Neuronal stem cell (in vitro differentiated cells): ENCODE measurements around the gene EID2B.

Experiments
- DNase-seq: peaks from one replicate; pipeline ENCODE4 v3.0.0-alpha.2; 2013; ENCODE audit warnings: low spot score
- H2AFZ ChIP-seq: one replicate; pipeline ENCODE4 v1.6.1; 2013; ENCODE audit warnings: mild to moderate bottlenecking, low read length, inconsistent platforms
- H2AK5ac ChIP-seq: 2 replicates; pipeline ENCODE4 v1.6.1; 2013; ENCODE audit warnings: low read depth, mild to moderate bottlenecking, inconsistent platforms, low read length, moderate library complexity, mixed read lengths
- H2BK120ac ChIP-seq: 2 replicates; pipeline ENCODE4 v1.6.1; 2013; ENCODE audit warnings: low read depth, mild to moderate bottlenecking, inconsistent platforms, low read length, moderate library complexity, mixed read lengths
- H2BK12ac ChIP-seq: one replicate; pipeline ENCODE4 v1.6.1; 2013; ENCODE audit warnings: low read length, inconsistent platforms
- H2BK15ac ChIP-seq: 2 replicates; pipeline ENCODE4 v1.6.1; 2013; ENCODE audit warnings: mild to moderate bottlenecking, low read length, inconsistent platforms, mixed read lengths
- H2BK5ac ChIP-seq: one replicate; pipeline ENCODE4 v1.6.1; 2013; ENCODE audit warnings: inconsistent platforms, mild to moderate bottlenecking, low read length, moderate library complexity
- H3K14ac ChIP-seq: one replicate; pipeline ENCODE4 v1.6.1; 2013; ENCODE audit warnings: low read length, inconsistent platforms
- H3K18ac ChIP-seq: 2 replicates; pipeline ENCODE4 v1.6.1; 2013; ENCODE audit warnings: low read length, inconsistent platforms
- H3K23ac ChIP-seq: 2 replicates; pipeline ENCODE4 v1.6.1; 2013; ENCODE audit warnings: low read depth, mild to moderate bottlenecking, mixed read lengths, low read length, inconsistent platforms; ENCODE audit not compliant: poor library complexity
- H3K27ac ChIP-seq: replicated peaks from 3 replicates; pipeline ENCODE4 v1.5.1; 2013; ENCODE audit warnings: low read length, inconsistent platforms
- H3K27me3 ChIP-seq, 3 experiments: 2 replicates each; pipeline ENCODE4 v1.6.1; 2013; ENCODE audit warnings: low read length in 3 of 3, mild to moderate bottlenecking in 2 of 3, inconsistent platforms in 1 of 3, low read depth in 1 of 3, mixed read lengths in 1 of 3, moderate library complexity in 1 of 3; ENCODE audit not compliant: control insufficient read depth in 3 of 3, insufficient read depth in 3 of 3
- H3K36me3 ChIP-seq, 2 donors: replicated peaks in 1 of 2; 2 replicates each; pipeline ENCODE4 v1.6.1; 2013; ENCODE audit warnings: low read length in 2 of 2; ENCODE audit not compliant: control insufficient read depth in 2 of 2, insufficient read depth in 2 of 2
- H3K4ac ChIP-seq: 2 replicates; pipeline ENCODE4 v1.6.1; 2013; ENCODE audit warnings: inconsistent platforms, mild to moderate bottlenecking, low read length, moderate library complexity
- H3K4me1 ChIP-seq, 2 donors: 1 replicate in 1 of 2; 2 replicates in 1 of 2; pipeline ENCODE4 v1.6.1; 2013; ENCODE audit warnings: low read length in 2 of 2, low read depth in 1 of 2; ENCODE audit not compliant: control insufficient read depth in 2 of 2, insufficient read depth in 1 of 2
- H3K4me2 ChIP-seq: one replicate; pipeline ENCODE4 v1.6.1; 2013; ENCODE audit warnings: mild to moderate bottlenecking, low read length, inconsistent platforms; ENCODE audit not compliant: insufficient read depth, poor library complexity, severe bottlenecking
- H3K4me3 ChIP-seq, 2 donors: 2 replicates each; pipeline ENCODE4 v1.5.1; 2013; ENCODE audit warnings: low read length in 2 of 2, mild to moderate bottlenecking in 2 of 2, inconsistent platforms in 1 of 2, moderate library complexity in 1 of 2
- H3K79me1 ChIP-seq: one replicate; pipeline ENCODE4 v1.6.1; 2013; ENCODE audit warnings: low read depth, mild to moderate bottlenecking, inconsistent platforms, low read length, moderate library complexity
- H3K9ac ChIP-seq: one replicate; pipeline ENCODE4 v1.6.1; 2013; ENCODE audit warnings: mild to moderate bottlenecking, low read depth, low read length, inconsistent platforms; ENCODE audit not compliant: poor library complexity
- H3K9me3 ChIP-seq, 2 donors: replicated peaks in 1 of 2; 2 replicates each; pipeline versions ENCODE3 to v1.6.1; 2013; ENCODE audit warnings: low read length in 2 of 2, mild to moderate bottlenecking in 2 of 2, inconsistent platforms in 1 of 2, low read depth in 1 of 2, mixed read lengths in 1 of 2, moderate library complexity in 1 of 2; ENCODE audit not compliant: control insufficient read depth in 2 of 2, insufficient read depth in 1 of 2
- H4K8ac ChIP-seq: one replicate; pipeline ENCODE4 v1.6.1; 2013; ENCODE audit warnings: low read depth, mild to moderate bottlenecking, inconsistent platforms, low read length, moderate library complexity
- H4K91ac ChIP-seq: one replicate; pipeline ENCODE4 v1.6.1; 2013; ENCODE audit warnings: low read length, low read depth, mild to moderate bottlenecking, inconsistent platforms; ENCODE audit not compliant: poor library complexity
- WGBS, 2 donors: extraction: QIAGEN DNeasy Blood & Tissue Kit; methylation state at CpG; one replicate each; pipeline ENCODE4 v1.1.7; 2013; ENCODE audit warnings: missing lambda C conversion rate in 2 of 2, mixed read lengths in 1 of 2; ENCODE audit not compliant: insufficient read length in 2 of 2, insufficient replicate concordance in 1 of 2; ENCODE audit errors: extremely low coverage in 2 of 2; 5-methylcytosine and 5-hydroxymethylcytosine counted together

The EID2B gene

DNA sequence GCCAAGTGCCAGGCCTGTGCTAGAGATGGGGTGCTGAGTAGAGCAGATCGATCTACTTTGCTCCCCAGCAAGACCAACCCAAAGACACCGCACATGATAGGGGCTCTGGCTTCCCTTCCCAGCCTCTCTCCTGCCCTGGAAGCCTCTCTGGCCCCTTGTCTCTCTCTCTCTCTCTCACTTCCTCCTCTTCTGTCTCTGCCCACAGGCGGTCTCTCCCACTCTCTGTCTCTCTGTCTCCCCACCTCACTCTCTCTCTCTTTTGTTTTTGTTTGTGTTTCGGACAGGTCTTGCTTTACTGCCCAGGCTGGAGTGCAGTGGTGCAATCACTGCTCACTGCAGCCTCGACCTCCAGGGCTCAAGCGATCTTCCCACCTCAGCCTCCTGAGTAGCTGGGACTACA is 16.4 kb downstream of the EID2B start:
- no peak overlapping the region for H2BK5ac ChIP-seq
- H3K4me2 ChIP-seq: peak overlapping the region; percentile 89
- H2AFZ ChIP-seq: peak overlapping the region; percentile 91
- no peak overlapping the region for H3K14ac ChIP-seq
- no peak overlapping the region for H3K27ac ChIP-seq
- peaks cover 0 to 3% of the 10 kb centered on the region in 2 donors for H3K36me3 ChIP-seq
- H3K23ac ChIP-seq: no peak overlapping the region
- H2BK120ac ChIP-seq: no peak overlapping the region
- H3K9ac ChIP-seq: no peak overlapping the region
- no peak overlapping the region for H4K8ac ChIP-seq
- DNase-seq: no peak
- no peaks in the 10 kb centered on the region for H3K79me1 ChIP-seq
- H3K9me3 ChIP-seq: peaks cover 0 to 2% of the 10 kb centered on the region in 2 donors
- no peak overlapping the region for H2BK15ac ChIP-seq
- H3K18ac ChIP-seq: no peak overlapping the region
- H2BK12ac ChIP-seq: no peak overlapping the region
- peaks cover 7 to 26% (median 20%) of the 10 kb centered on the region in 3 experiments for H3K27me3 ChIP-seq
- no peak overlapping the region for H3K4ac ChIP-seq
- no peak overlapping the region for H2AK5ac ChIP-seq
- peaks cover 6 to 8% of the 10 kb centered on the region in 2 donors for H3K4me1 ChIP-seq
- no peak overlapping the region for H4K91ac ChIP-seq
- peak overlapping the region; percentile 55 to 95 for H3K4me3 ChIP-seq
- no CpG with 5 or more reads among the region's 6 CpGs for WGBS, 2 donors

DNA sequence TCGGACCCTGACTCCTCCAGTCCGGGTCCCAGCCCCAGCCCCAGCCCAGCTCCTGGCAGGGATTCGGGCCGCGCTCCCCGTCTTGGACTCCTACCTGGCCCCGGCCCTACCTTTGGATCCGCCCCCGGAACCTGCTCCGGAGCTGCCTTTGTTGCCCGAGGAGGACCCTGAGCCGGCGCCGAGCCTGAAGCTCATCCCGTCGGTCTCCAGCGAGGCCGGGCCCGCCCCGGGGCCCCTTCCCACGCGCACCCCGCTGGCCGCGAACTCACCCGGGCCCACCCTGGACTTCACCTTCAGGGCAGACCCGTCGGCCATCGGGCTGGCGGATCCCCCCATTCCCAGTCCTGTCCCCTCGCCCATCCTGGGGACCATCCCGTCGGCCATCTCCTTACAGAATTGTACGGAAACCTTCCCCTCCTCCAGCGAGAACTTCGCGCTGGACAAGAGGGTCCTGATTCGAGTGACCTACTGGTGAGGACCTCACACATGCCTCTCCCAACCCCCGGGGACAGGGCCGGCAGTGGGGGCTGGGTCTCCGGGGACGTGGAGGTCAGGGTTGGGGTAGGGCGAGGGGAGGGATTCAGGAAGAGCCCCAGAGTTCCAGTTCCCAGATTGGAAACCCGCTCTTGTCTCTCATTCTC is 17.0 kb downstream of the EID2B start:
- peaks cover 0 to 3% of the 10 kb centered on the region in 2 donors for H3K36me3 ChIP-seq
- peak overlapping the region; percentile 89 for H3K4me2 ChIP-seq
- no peak for DNase-seq
- no peaks in the 10 kb centered on the region for H3K79me1 ChIP-seq
- peaks cover 7 to 26% (median 20%) of the 10 kb centered on the region in 3 experiments for H3K27me3 ChIP-seq
- H3K9ac ChIP-seq: peak overlapping the region; percentile 82
- peak overlapping the region; percentile 95 for H2BK15ac ChIP-seq
- H3K14ac ChIP-seq: peak overlapping the region; percentile 92
- H3K27ac ChIP-seq: no peak overlapping the region
- peak overlapping the region; percentile 93 for H3K18ac ChIP-seq
- H4K8ac ChIP-seq: no peak overlapping the region
- peak overlapping the region; percentile 91 for H2AFZ ChIP-seq
- peak overlapping the region; percentile 65 for H2BK12ac ChIP-seq
- no peak overlapping the region for H3K4ac ChIP-seq
- H2BK120ac ChIP-seq: peak overlapping the region; percentile 30
- peak overlapping the region; percentile 55 to 95 for H3K4me3 ChIP-seq
- H3K23ac ChIP-seq: peak overlapping the region; percentile 69
- no CpG with 5 or more reads among the region's 44 CpGs for WGBS, 2 donors
- no peak overlapping the region for H4K91ac ChIP-seq
- peak overlapping the region; percentile 87 for H2AK5ac ChIP-seq
- H2BK5ac ChIP-seq: peak overlapping the region; percentile 83
- peaks cover 6 to 8% of the 10 kb centered on the region in 2 donors for H3K4me1 ChIP-seq
- H3K9me3 ChIP-seq: peaks cover 0 to 2% of the 10 kb centered on the region in 2 donors

DNA sequence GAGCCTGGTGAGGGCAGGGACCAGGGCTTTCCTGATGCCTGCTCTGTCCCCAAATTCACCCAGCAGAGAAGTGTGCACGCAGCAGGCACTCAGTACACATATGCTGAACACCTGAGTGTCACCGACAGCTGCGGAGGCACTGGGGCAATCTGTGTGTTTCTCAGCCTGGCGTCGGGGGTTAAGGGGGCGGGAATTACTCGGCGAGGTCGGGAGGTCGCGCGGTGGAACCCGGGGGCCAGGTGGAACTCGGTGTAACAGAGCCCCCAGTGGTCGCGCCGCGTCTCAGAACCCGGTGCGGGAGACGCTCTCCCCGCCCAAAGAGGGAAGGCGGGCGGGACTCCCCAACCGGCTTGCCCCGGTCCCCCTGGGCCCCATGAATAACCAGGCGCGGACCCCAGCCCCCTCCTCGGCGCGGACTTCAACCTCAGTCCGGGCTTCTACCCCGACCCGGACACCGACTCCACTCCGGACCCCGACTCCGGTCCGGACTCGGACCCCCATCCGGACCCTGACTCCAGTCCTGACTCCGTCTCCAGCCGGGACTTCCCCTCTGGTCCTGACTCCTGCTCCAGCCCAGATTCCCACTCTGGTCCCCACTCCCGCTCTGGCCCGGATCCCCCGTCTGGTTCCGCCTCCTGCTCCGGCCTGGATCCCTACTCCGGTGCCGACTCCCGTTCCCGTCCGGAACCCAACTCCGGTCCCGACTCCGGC is 17.7 kb downstream of the EID2B start, which contains the start of gene SELENOV:
Gene SELENOV, plus strand, starts transcription at position 300 of the 711 bp plus-strand sequence. Its CDS starts 74 bp downstream, at position 374.
- H2AFZ ChIP-seq: peak within 1 kb of the TSS; percentile 91
- H3K27ac ChIP-seq: no peak within 1 kb of the TSS
- peaks cover 7 to 26% (median 20%) of the 10 kb centered on the region in 3 experiments for H3K27me3 ChIP-seq
- no peak within 1 kb of the TSS for H4K91ac ChIP-seq
- H2BK12ac ChIP-seq: peak within 1 kb of the TSS; percentile 65
- peak within 1 kb of the TSS; percentile 76 for H2BK120ac ChIP-seq
- H3K4me1 ChIP-seq: peaks cover 5 to 8% of the 10 kb centered on the region in 2 donors
- peak within 1 kb of the TSS; percentile 69 for H3K23ac ChIP-seq
- H3K9ac ChIP-seq: peak within 1 kb of the TSS; percentile 82
- H3K4ac ChIP-seq: peak within 1 kb of the TSS; percentile 66
- peak within 1 kb of the TSS; percentile 87 for H2AK5ac ChIP-seq
- H3K4me3 ChIP-seq: peak within 1 kb of the TSS; percentile 55 to 95
- H4K8ac ChIP-seq: no peak within 1 kb of the TSS
- peak within 1 kb of the TSS; percentile 83 for H2BK5ac ChIP-seq
- no peaks in the 10 kb centered on the region for H3K79me1 ChIP-seq
- H2BK15ac ChIP-seq: peak within 1 kb of the TSS; percentile 95
- H3K18ac ChIP-seq: peak within 1 kb of the TSS; percentile 93
- H3K36me3 ChIP-seq: peaks cover 0 to 3% of the 10 kb centered on the region in 2 donors
- peaks cover 0 to 2% of the 10 kb centered on the region in 2 donors for H3K9me3 ChIP-seq
- no peak for DNase-seq
- H3K14ac ChIP-seq: peak within 1 kb of the TSS; percentile 92
- H3K4me2 ChIP-seq: peak within 1 kb of the TSS; percentile 89
- no CpG with 5 or more reads among the region's 56 CpGs for WGBS, 2 donors

DNA sequence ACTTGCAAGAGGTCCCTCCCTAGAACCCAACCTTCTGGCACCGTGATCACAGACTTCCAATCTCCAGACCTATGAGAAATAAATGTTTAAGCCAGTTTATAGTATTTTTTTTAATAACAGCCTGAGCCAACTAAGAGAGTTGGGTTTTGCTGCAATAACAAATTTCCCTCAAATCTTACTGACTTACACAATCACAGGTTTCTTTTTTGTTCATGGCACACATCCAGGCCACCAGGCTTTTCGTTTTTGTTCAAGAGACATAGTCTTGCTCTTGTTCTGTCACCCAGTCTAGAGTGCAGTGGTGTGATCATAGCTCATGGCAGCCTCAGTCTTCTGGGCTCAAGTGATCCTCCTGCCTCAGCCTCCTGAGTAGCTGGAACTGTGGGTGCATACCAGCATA is 19.7 kb downstream of the EID2B start:
- Histone ChIP-seq H3K4me2 (no peak overlapping the region), H3K4me3 (no peak overlapping the region), H3K36me3 (peaks cover 0 to 3% of the 10 kb centered on the region in 2 donors), H3K18ac (no peak overlapping the region), H2BK12ac (no peak overlapping the region), H3K9me3 (peaks cover 0 to 2% of the 10 kb centered on the region in 2 donors), H2AK5ac (no peak overlapping the region), H2BK120ac (no peak overlapping the region), H3K79me1 (no peaks in the 10 kb centered on the region), H3K14ac (no peak overlapping the region), H2AFZ (no peak overlapping the region), H4K8ac (no peak overlapping the region), H3K4ac (no peak overlapping the region), H3K9ac (no peak overlapping the region), H3K27me3 (peaks cover 7 to 34% (median 34%) of the 10 kb centered on the region in 3 experiments), H3K23ac (no peak overlapping the region), H3K27ac (no peak overlapping the region), H3K4me1 (peaks cover 3% of the 10 kb centered on the region in 2 donors), H2BK15ac (no peak overlapping the region), H2BK5ac (no peak overlapping the region), H4K91ac (no peak overlapping the region)
- DNase-seq: no peak
- WGBS, 2 donors: no CpG with 5 or more reads among the region's 2 CpGs
